ENCODE data around the gene DYNC1I1. TPM values are rescaled to one million over a fixed set of nuclear protein-coding genes. Genes with fewer than 3 reads are reported as not detected.

The DYNC1I1 gene
- total RNA-seq, 1 donor from 2014 or later, result not detected

GRCh38 chr7:96016056-96016586, 243.8 kb downstream of the DYNC1I1 start:
- no peak for TF ChIP-seq CTCF (IDR thresholded peaks at IDR 0.05; ENCODE audit: insufficient read depth, low read length, severe bottlenecking)
- no peak for FAIRE-seq
- H3K4me3 ChIP-seq (ENCODE audit: low read depth, low read length), result no peak overlapping the region
- H3K27me3 ChIP-seq (ENCODE audit: control insufficient read depth, insufficient read depth, low read length), result no peaks in the 10 kb centered on the region
- DNase-seq (ENCODE audit: low read depth), result no peak
- H3K36me3 ChIP-seq (ENCODE audit: control insufficient read depth, insufficient read depth, low read length), result no peaks in the 10 kb centered on the region

GRCh38 chr7:96016735-96017134, 244.4 kb downstream of the DYNC1I1 start:
- TF ChIP-seq CTCF (IDR thresholded peaks at IDR 0.05; ENCODE audit: insufficient read depth, low read length, severe bottlenecking), result no peak

GRCh38 chr7:96017877-96018276, 245.5 kb downstream of the DYNC1I1 start:
- H3K4me3 ChIP-seq (ENCODE audit: low read depth, low read length), result no peak overlapping the region
- no peak for FAIRE-seq
- TF ChIP-seq CTCF (IDR thresholded peaks at IDR 0.05; ENCODE audit: insufficient read depth, low read length, severe bottlenecking), result no peak

More at GRCh38 chr7:96016735-96017134, 244.4 kb downstream of the DYNC1I1 start:
- Histone ChIP-seq H3K27me3 (ENCODE audit: control insufficient read depth, insufficient read depth, low read length) (no peaks in the 10 kb centered on the region), H3K36me3 (ENCODE audit: control insufficient read depth, insufficient read depth, low read length) (no peaks in the 10 kb centered on the region), H3K4me3 (ENCODE audit: low read depth, low read length) (no peak overlapping the region)
- no peak for DNase-seq (ENCODE audit: low read depth)
- no peak for FAIRE-seq

GRCh38 chr7:96021568-96021967, 249.2 kb downstream of the DYNC1I1 start:
- DNase-seq (ENCODE audit: low read depth) (peak; percentile 66), FAIRE-seq (no peak)
- Histone ChIP-seq H3K27me3 (ENCODE audit: control insufficient read depth, insufficient read depth, low read length) (no peaks in the 10 kb centered on the region), H3K4me3 (ENCODE audit: low read depth, low read length) (no peak overlapping the region), H3K36me3 (ENCODE audit: control insufficient read depth, insufficient read depth, low read length) (no peaks in the 10 kb centered on the region)
- no peak for TF ChIP-seq CTCF (IDR thresholded peaks at IDR 0.05; ENCODE audit: insufficient read depth, low read length, severe bottlenecking)

More at GRCh38 chr7:96017877-96018276, 245.5 kb downstream of the DYNC1I1 start:
- Histone ChIP-seq H3K36me3 (ENCODE audit: control insufficient read depth, insufficient read depth, low read length) (no peaks in the 10 kb centered on the region), H3K27me3 (ENCODE audit: control insufficient read depth, insufficient read depth, low read length) (no peaks in the 10 kb centered on the region)
- no peak for DNase-seq (ENCODE audit: low read depth)

- Histone ChIP-seq H3K27me3 (ENCODE audit: control insufficient read depth, insufficient read depth, low read length) (no peaks in the 10 kb centered on the region), H3K4me3 (ENCODE audit: low read depth, low read length) (no peak overlapping the region), H3K36me3 (ENCODE audit: control insufficient read depth, insufficient read depth, low read length) (no peaks in the 10 kb centered on the region)
- peak; percentile 7 for FAIRE-seq
- no peak for DNase-seq (ENCODE audit: low read depth)
- no peak for TF ChIP-seq CTCF (IDR thresholded peaks at IDR 0.05; ENCODE audit: insufficient read depth, low read length, severe bottlenecking)
Measured at GRCh38 chr7:96023387-96023786, 251.0 kb downstream of the DYNC1I1 start.

- FAIRE-seq (no peak), DNase-seq (ENCODE audit: low read depth) (no peak)
- Histone ChIP-seq H3K4me3 (ENCODE audit: low read depth, low read length) (no peak overlapping the region), H3K27me3 (ENCODE audit: control insufficient read depth, insufficient read depth, low read length) (no peaks in the 10 kb centered on the region), H3K36me3 (ENCODE audit: control insufficient read depth, insufficient read depth, low read length) (no peaks in the 10 kb centered on the region)
- no peak for TF ChIP-seq CTCF (IDR thresholded peaks at IDR 0.05; ENCODE audit: insufficient read depth, low read length, severe bottlenecking)
Measured at GRCh38 chr7:96026010-96026409, 253.7 kb downstream of the DYNC1I1 start.

All from bronchial epithelial cell (primary cell).